ENCODE measurements around the gene ASXL1.

- TF ChIP-seq POLR2A (IDR thresholded peaks at IDR 0.05) = no peak
- TF ChIP-seq, protein P1, sequence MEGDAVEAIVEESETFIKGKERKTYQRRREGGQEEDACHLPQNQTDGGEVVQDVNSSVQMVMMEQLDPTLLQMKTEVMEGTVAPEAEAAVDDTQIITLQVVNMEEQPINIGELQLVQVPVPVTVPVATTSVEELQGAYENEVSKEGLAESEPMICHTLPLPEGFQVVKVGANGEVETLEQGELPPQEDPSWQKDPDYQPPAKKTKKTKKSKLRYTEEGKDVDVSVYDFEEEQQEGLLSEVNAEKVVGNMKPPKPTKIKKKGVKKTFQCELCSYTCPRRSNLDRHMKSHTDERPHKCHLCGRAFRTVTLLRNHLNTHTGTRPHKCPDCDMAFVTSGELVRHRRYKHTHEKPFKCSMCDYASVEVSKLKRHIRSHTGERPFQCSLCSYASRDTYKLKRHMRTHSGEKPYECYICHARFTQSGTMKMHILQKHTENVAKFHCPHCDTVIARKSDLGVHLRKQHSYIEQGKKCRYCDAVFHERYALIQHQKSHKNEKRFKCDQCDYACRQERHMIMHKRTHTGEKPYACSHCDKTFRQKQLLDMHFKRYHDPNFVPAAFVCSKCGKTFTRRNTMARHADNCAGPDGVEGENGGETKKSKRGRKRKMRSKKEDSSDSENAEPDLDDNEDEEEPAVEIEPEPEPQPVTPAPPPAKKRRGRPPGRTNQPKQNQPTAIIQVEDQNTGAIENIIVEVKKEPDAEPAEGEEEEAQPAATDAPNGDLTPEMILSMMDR (IDR thresholded peaks at IDR 0.05) = no peak
- no peak for TF ChIP-seq POLR2AphosphoS5 (IDR thresholded peaks at IDR 0.05)
These were observed 29.1 kb downstream of the ASXL1 start for GRCh38 chr20:32387252-32387651.

Data from gastroesophageal sphincter (tissue), 3 donors.